Calu3 (cell line): ENCODE measurements around the gene BRS3. TPM values are rescaled to one million over a fixed set of nuclear protein-coding genes. Genes with fewer than 3 reads are reported as not detected.

Experiments
- BruUV-seq: library from RNA; stranded (reverse); fragments of 400-500 nt; replicated peaks from 2 replicates; lab custom pipeline; 2021; lab: Mats Ljungman, UMichigan
- CTCF ChIA-PET: fragments of 300-600 bp; sonication (Branson Sonifier 250); formaldehyde crosslinking; loops from one replicate; lab custom pipeline; 2022; ENCODE audit warnings: antibody characterized with exemption; lab: Charles Lee
- DNase-seq: peaks from one replicate; pipeline ENCODE4 v3.0.0; 2022
- H3K27ac Mint-ChIP-seq: one replicate; pipeline ENCODE4 v1.8.0; 2022; ENCODE audit warnings: mixed read lengths; ENCODE audit not compliant: unreplicated experiment
- H3K27me3 Mint-ChIP-seq: one replicate; pipeline ENCODE4 v1.8.0; 2022; ENCODE audit warnings: mixed read lengths; ENCODE audit not compliant: unreplicated experiment
- H3K36me3 Mint-ChIP-seq: one replicate; pipeline ENCODE4 v1.8.0; 2022; ENCODE audit warnings: mild to moderate bottlenecking, moderate library complexity, mixed read lengths; ENCODE audit not compliant: insufficient read depth, unreplicated experiment
- H3K4me1 Mint-ChIP-seq: one replicate; pipeline ENCODE4 v1.8.0; 2022; ENCODE audit warnings: mild to moderate bottlenecking, low read depth, mixed read lengths; ENCODE audit not compliant: unreplicated experiment
- H3K4me3 Mint-ChIP-seq: one replicate; pipeline ENCODE4 v1.8.0; 2022; ENCODE audit warnings: mild to moderate bottlenecking, low read depth, moderate library complexity, mixed read lengths; ENCODE audit not compliant: unreplicated experiment
- H3K9me3 Mint-ChIP-seq: one replicate; pipeline ENCODE4 v1.8.0; 2022; ENCODE audit warnings: low read depth, mixed read lengths; ENCODE audit not compliant: unreplicated experiment
- CTCF ChIP-seq: fragments of 200-600 bp; IDR thresholded peaks from one replicate; pipeline ENCODE4 v1.8.0; 2022; ENCODE audit warnings: antibody characterized with exemption; ENCODE audit not compliant: unreplicated experiment
- intact Hi-C: fragments of 100-400 bp; cut with micrococcal nuclease; formaldehyde crosslinking; loops from one replicate; pipeline ENCODE4 v1.10.0; 2022; ENCODE audit not compliant: unreplicated experiment
- total RNA-seq: library from RNA; stranded (reverse); gene quantifications from 2 replicates; pipeline ENCODE4 v1.2.3, GENCODE V29; 2022

The BRS3 gene
- total RNA-seq, 1 experiment from 2014 or later = not detected

GRCh38 chrX:136453771-136454170 is 34.0 kb upstream of the BRS3 start:
- DNase-seq = no peak
- BruUV-seq = no TSS peak

DNA sequence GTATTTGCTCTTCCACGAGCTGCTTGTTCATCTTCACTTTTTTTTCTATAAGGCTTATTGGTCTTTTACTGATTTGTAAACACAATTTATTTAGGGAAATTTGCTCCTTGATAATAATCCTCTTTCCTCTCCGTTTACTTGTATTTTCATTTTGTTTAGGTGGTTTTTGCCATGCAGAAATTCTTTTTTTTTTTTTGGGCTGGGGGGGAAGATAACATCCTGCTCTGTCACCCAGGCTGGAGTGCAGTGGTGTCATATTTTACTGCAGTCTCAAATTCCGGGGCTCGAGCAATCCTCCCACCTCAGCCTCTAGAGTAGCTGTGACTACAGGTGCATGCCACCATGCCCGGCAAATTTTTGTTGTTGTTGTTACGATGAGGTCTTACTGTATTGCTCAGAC is 31.6 kb upstream of the BRS3 start:
- CTCF ChIA-PET = no interaction called here
- no TSS peak for BruUV-seq
- TF ChIP-seq CTCF = no peak

More at GRCh38 chrX:136453771-136454170, 34.0 kb upstream of the BRS3 start:
- Mint-ChIP-seq H3K36me3 (no peaks in the 10 kb centered on the region), H3K9me3 (no peaks in the 10 kb centered on the region), H3K4me1 (no peaks in the 10 kb centered on the region), H3K27ac (no peak overlapping the region), H3K27me3 (no peaks in the 10 kb centered on the region), H3K4me3 (no peak overlapping the region)
- CTCF ChIA-PET = no interaction called here
- no peak for TF ChIP-seq CTCF
- intact Hi-C loops = no loop called here

DNA sequence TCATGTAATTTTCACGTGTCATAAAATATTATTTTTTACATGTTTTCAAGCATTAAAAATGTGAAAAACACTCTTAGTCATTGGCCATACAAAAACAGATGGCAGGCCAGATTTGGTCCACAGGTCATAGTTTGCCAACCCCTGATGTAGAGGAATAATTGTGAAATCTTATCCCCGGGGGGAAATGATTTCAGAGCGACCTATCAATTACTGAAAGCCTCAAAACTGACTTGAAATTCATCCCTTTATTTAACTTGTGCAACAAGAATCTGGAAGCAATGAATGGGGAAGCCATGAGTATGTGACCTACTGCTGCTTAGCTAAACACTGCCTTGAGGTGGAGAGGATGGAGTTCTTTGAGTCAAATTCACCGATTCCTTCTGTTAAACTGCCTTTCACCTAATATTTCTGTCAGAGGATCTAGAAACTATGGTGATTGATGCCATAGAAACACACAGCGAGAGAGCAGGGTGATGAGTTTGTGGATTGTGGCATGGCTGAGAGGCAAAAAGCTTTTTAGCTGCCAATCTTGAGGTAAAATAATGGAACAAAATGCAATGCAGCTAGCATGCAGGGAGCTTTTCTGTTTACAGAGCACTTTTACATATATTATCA is 30.3 kb upstream of the BRS3 start:
- no peak for TF ChIP-seq CTCF
- Mint-ChIP-seq H3K9me3 (no peaks in the 10 kb centered on the region), H3K27me3 (no peaks in the 10 kb centered on the region), H3K36me3 (no peaks in the 10 kb centered on the region), H3K4me1 (no peaks in the 10 kb centered on the region), H3K27ac (no peak overlapping the region), H3K4me3 (no peak overlapping the region)
- BruUV-seq = no TSS peak
- CTCF ChIA-PET = no interaction called here
- no peak for DNase-seq
- intact Hi-C loops = no loop called here

More for the DNA sequence above, 31.6 kb upstream of the BRS3 start:
- H3K27me3 Mint-ChIP-seq = no peaks in the 10 kb centered on the region
- DNase-seq = no peak
- H3K36me3 Mint-ChIP-seq = no peaks in the 10 kb centered on the region
- H3K4me1 Mint-ChIP-seq = no peaks in the 10 kb centered on the region
- H3K4me3 Mint-ChIP-seq = no peak overlapping the region
- no peaks in the 10 kb centered on the region for H3K9me3 Mint-ChIP-seq
- H3K27ac Mint-ChIP-seq = no peak overlapping the region
- intact Hi-C loops = no loop called here

DNA sequence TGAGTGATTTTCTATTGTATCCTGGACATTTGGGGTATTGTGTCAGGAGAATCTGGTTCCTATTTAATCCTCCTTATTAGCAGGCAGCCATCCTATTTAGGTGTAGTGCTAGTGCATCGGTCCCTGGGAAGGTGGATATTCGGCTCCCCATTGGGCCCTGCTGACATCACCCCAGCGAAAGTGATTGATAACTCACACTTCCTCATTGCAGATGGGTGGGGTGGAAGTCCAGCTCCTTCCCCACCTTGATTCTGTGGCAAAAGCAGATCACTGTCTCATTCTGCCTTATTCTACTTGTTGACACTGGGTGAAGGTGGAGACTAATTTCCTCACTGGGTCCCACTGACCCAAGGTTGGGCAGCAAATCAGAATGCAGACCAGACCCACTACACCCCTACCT is 23.2 kb upstream of the BRS3 start:
- CTCF ChIA-PET = no interaction called here
- H3K36me3 Mint-ChIP-seq = no peaks in the 10 kb centered on the region
- no peaks in the 10 kb centered on the region for H3K4me1 Mint-ChIP-seq
- H3K4me3 Mint-ChIP-seq = no peak overlapping the region
- H3K27ac Mint-ChIP-seq = no peak overlapping the region
- no peaks in the 10 kb centered on the region for H3K9me3 Mint-ChIP-seq
- DNase-seq = no peak
- TF ChIP-seq CTCF = no peak
- BruUV-seq = no TSS peak
- H3K27me3 Mint-ChIP-seq = no peaks in the 10 kb centered on the region
- intact Hi-C loops = no loop called here
